Measurements from ENCODE around the gene ADAM15. TPM values are rescaled to one million over a fixed set of nuclear protein-coding genes. Genes with fewer than 3 reads are reported as not detected.

ADAM15 gene
- total RNA-seq, 1 donor from 2014 or later: 13.3 TPM

DNA sequence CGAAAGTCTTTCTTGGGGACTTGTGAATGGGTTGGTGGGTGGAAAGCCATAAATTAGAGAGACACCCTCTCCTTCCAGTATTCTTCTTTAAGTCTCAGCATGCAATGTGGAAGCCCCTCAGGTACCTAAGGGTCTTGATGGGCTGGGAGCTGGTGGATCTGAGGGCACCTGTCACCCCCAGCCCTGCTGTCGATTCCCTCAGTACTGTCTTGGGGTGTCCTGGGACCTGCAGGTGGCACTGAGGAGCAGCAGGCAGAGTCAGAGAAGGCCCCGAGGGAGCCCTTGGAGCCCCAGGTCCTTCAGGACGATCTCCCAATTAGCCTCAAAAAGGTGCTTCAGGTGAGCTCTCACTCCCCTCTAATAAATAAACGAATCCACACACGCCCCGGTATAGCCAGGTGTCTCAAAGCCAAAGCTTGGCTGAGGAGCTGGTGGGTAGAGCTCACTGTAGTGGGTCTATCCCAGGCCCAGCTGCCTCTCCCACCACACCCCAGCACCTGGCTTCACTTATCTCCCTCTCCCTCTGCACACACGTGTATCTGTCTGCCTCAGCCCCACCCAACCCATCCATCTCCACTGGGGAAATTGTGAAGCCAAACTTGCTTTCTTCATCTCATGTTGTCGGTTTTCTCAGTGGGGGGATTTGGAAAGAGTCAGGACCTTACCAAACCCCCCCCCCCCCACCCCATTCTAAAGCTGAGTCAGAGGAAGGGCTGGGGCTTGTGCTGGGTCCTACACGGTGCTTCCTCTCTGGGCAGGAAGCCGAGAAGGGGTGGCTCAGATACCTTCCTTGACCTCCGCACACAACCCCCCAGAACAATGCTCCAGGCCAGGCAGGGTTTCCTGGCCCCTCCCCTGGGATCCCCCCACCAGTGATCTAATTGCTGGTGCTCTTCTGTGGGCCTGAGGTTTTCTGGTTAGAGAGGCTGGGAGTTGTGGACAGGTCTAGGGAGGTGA lies 1.6 kb downstream of the ADAM15 start:
- no peak for DNase-seq

- DNase-seq: no peak
These were observed 2.5 kb downstream of the ADAM15 start for GRCh38 chr1:155053531-155054105.

- no peak for DNase-seq
These were observed 6.0 kb downstream of the ADAM15 start for GRCh38 chr1:155057104-155057503.

- DNase-seq: no peak
These were observed 6.7 kb downstream of the ADAM15 start for GRCh38 chr1:155057788-155058211.

- DNase-seq: no peak
These were observed 9.6 kb downstream of the ADAM15 start for GRCh38 chr1:155060736-155061135.

DNA sequence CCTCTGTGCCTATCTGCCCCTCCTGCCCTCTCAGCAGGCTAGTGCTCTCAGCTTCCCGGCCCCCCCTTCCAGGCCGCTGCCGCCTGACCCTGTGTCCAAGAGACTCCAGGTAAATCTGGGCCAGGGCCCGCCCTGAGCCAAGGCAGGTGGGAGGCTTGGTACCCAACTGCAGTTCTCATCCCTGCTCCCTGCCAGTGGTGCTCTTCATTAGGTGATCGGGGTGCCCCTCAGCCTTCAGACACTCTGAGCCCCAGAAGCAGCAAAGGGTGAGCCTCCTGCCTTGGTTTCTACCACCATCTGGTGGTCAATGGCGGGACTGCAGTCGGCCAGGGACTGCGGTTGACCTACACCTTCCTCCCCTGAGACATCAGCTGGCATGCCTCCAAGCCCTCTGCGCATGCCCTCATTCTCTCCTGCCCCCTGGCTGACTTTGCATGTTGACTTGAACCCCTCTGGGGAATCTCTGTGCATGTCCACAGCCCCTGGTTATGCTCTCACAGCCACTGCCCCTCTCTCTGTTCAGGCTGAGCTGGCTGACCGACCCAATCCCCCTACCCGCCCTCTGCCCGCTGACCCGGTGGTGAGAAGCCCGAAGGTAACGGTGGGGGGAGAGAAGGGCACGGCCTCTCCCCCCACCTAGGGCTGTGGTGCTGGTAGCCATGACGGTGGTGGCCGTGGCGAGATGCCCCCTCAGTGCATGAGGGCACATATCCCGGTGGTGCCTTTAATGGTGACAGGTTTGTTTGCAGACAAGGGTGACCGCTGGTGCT lies 10.4 kb downstream of the ADAM15 start:
- DNase-seq: peak; percentile 37

- no peak for DNase-seq
These were observed 11.1 kb downstream of the ADAM15 start for GRCh38 chr1:155062151-155062686.

- no peak for DNase-seq
These were observed 11.7 kb downstream of the ADAM15 start for GRCh38 chr1:155062702-155063411.

DNA sequence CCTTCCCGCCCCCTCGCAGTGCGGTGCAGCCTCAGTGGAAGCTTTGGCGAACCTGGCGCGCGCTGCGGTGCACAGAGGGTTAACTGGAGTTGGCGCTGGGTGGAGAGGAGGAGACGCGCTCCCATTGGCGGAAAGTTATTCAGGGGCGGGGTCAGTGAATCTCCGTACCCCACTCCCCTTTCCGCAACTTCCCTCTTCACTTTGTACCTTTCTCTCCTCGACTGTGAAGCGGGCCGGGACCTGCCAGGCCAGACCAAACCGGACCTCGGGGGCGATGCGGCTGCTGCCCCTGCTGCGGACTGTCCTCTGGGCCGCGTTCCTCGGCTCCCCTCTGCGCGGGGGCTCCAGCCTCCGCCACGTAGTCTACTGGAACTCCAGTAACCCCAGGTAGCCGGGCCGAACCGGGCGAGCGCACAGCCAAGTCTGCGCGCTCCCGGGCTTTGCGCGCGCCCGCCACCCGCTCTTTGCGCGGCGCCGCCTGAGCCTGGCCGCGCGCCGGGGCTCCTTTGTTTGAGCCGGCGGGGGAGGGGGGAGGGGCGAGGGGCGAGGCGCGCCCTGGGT lies 12.5 kb downstream of the ADAM15 start, which contains the start of gene EFNA4:
EFNA4 (plus strand) TSS at position 191 of the 561 bp plus-strand sequence; CDS start at position 275, 84 bp downstream.
- DNase-seq: peak; percentile 21

DNA sequence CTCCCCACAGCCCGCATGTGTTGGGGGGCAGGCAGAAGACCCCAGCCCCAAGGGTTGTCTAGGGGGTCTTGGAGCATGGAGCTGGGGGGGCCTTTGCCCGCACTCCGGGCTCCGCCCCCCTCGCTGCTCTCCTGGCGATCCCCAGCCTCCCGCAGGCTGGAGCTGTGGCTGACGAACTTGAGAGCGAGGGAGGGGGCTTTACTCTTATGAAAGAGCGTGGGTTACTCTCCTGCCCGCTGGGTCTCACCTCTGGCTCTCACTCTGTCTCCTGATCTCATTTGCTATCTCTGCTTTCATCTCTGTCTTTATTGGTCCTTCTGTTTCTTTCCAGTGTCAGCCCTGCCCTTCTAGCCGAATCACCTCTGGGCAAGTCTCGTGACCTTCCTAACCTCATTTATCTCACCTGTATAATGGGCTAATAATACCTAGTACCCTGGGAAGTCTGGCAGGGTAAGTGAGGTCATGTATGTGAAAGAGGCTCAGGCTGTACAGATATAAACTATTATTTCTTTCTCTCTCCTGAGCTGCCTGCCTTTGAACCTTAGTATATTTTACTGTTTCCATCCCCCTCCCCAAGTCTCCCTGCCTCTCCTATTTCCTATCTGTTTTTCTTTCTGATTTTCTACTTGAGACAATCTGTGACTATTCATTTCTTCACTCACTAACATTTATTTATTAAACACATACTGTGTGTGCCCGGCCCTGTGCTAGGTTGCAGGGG lies 13.2 kb downstream of the ADAM15 start:
- no peak for DNase-seq

DNA sequence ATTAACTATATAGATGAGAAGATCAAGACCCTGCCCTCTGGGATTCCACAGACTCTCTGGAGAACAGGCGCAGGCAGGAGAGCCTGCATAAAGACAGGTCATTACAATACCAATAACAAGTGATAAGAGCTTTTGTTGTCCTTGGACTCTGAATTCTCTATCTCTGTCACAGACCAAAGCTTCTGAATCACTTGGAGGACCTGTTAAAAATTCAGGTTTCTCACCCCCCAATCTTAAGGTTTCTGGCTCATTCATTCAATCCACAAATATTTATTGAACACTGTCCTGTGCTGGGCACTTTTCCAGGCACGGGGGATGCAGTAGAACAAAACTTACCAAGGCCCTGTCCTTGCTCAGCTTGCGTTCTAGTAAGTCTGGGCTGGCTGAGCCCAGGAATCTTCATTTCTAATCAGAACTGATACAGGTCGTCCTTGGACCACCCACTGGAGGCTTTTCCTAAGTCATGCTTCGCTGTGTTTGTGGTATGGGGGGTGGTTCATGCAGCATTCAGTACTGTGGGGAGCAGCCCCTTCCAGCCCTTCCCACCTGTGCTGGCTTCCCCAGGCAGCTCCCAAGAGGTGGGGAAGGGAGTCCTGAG lies 13.8 kb downstream of the ADAM15 start:
- no peak for DNase-seq

- no peak for DNase-seq
These were observed 15.7 kb downstream of the ADAM15 start for GRCh38 chr1:155066777-155067176.

DNA sequence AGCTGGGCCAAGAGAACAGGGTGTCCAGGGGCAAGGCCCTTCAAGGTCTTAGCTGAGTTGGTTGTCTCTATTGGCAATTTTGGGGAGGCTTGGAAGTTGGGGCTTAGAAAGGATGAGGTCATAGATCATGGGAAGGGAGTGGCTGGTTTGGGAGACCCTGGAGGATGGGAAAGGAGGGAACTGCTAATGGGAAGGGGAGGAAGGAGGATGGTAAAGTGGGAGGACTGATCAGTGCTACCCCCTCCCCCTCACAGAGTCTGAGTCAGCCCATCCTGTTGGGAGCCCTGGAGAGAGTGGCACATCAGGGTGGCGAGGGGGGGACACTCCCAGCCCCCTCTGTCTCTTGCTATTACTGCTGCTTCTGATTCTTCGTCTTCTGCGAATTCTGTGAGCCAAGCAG lies 17.5 kb downstream of the ADAM15 start:
- no peak for DNase-seq

- no peak for DNase-seq
These were observed 18.5 kb downstream of the ADAM15 start for GRCh38 chr1:155069551-155070157.

GRCh38 chr1:155070158-155070621 lies 19.1 kb downstream of the ADAM15 start:
- DNase-seq: no peak

DNA sequence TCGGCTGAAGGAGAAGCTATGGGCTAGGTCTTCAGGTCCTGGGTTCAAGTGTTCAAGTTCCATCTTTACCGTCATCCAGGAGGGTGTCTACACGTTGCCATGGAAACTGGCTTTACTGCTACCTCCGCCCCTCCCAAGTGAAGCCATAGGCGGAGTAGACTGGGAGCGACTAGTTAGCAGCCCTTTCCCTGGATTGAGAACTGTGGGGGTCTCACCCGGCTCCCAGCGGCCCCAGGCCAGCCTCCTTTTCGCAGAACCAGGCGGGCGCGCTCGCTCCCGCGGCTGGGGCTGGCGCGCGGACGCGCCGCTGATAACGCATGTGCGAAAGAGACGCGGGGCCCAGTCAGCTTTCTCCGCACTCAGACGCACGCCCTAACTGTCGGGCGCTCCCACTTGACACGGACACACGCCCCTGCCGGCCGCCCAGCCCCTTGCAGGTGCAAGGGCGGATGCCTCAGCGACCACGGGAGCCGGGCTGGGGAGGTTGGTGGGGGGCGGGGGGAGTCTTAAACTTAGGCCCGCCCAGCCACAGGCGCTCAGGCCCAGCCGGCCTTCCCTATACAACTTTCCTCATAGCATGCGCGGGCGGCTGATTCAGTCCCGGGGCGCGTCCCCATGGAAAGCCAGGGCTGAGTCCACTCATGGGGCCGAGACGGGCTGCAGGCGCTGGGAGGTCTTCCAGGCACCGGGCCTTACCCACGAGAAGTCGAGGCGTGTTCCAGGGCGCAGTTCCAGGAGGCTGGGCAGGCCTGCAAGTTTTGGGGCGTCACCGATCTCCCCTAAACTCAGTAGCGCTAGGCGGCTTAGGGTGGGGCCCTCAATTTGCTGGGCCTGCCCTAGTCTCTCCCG lies 19.8 kb downstream of the ADAM15 start:
- DNase-seq: peak; percentile 62

DNA sequence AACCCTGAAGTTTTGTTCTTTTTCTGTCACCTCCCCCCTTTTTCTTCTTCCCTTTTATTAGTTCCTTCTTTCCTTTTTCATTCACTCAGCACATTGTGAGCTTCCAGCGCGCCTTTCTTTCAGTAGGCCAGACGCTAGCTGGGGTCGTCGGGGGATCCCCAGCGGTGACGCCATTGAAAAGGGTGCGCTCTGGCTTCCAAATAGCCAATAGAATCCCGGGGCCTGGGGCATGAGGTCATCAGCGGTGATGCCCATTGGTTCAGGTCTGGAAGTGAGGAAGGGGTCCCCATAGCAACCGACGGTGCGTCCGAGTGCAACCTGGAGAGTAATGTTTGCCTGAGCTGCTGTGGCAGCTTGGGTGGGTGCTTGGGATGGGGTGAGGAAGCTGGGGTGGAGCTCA lies 20.6 kb downstream of the ADAM15 start:
- no peak for DNase-seq

GRCh38 chr1:155072531-155073289 lies 21.6 kb downstream of the ADAM15 start:
- no peak for DNase-seq

All from occipital lobe (tissue), 2 donors.